HepG2 (cell line): ENCODE results near the gene CMTM4. TPM values are rescaled to one million over a fixed set of nuclear protein-coding genes. Genes with fewer than 3 reads are reported as not detected.

Source experiments
- CBX5 ChIP-seq: sonication (generic); formaldehyde crosslinking; IDR thresholded peaks from 2 replicates; pipeline ENCODE4 v1.4.0; 2020; ENCODE audit warnings: missing genetic modification reagents, borderline replicate concordance
- CC2D1A ChIP-seq: sonication (generic); formaldehyde crosslinking; IDR thresholded peaks from 2 replicates; pipeline ENCODE4 v1.8.1; 2023; ENCODE audit warnings: mild to moderate bottlenecking, missing genetic modification reagents
- CSRNP1 ChIP-seq: sonication (generic); formaldehyde crosslinking; IDR thresholded peaks from 2 replicates; pipeline ENCODE4 v1.8.1; 2023; ENCODE audit warnings: mild to moderate bottlenecking, missing genetic modification reagents
- MATR3 ChIP-seq: sonication (generic); formaldehyde crosslinking; IDR thresholded peaks from 2 replicates; pipeline ENCODE4 v1.4.0; 2020; ENCODE audit warnings: missing genetic modification reagents
- MAZ ChIP-seq, 2 experiments: sonication (generic) in 1 of 2; formaldehyde crosslinking in 1 of 2; IDR thresholded peaks; 2 replicates each; pipeline versions ENCODE4 v1.5.0 to v1.6.1; 2012 to 2020; ENCODE audit warnings: low read depth in 2 of 2, mild to moderate bottlenecking in 2 of 2, borderline replicate concordance in 1 of 2, improper control_type of control experiment in 1 of 2, low read length in 1 of 2, missing genetic modification reagents in 1 of 2, moderate library complexity in 1 of 2
- NFKB2 ChIP-seq: sonication (generic); formaldehyde crosslinking; IDR thresholded peaks from 2 replicates; pipeline ENCODE4 v1.4.0; 2020; ENCODE audit warnings: missing genetic modification reagents, borderline replicate concordance
- NR2F2 ChIP-seq: IDR thresholded peaks from 2 replicates; pipeline ENCODE4 v1.6.1; 2012; ENCODE audit warnings: low read depth, inconsistent platforms, borderline replicate concordance
- PATZ1 ChIP-seq: sonication (generic); formaldehyde crosslinking; IDR thresholded peaks from 2 replicates; pipeline ENCODE4 v1.4.0; 2020; ENCODE audit warnings: missing genetic modification reagents
- PAWR ChIP-seq: sonication (generic); formaldehyde crosslinking; IDR thresholded peaks from 2 replicates; pipeline ENCODE4 v1.4.0; 2020; ENCODE audit warnings: missing genetic modification reagents, mild to moderate bottlenecking, borderline replicate concordance
- TBP ChIP-seq: sonication (generic); formaldehyde crosslinking; IDR thresholded peaks from 2 replicates; pipeline ENCODE4 v1.5.0; 2020; ENCODE audit warnings: missing genetic modification reagents
- YEATS4 ChIP-seq: sonication (generic); formaldehyde crosslinking; IDR thresholded peaks from 2 replicates; pipeline ENCODE4 v1.4.0; 2020; ENCODE audit warnings: missing genetic modification reagents, borderline replicate concordance
- ZMAT5 ChIP-seq: sonication (generic); formaldehyde crosslinking; IDR thresholded peaks from 2 replicates; pipeline ENCODE4 v1.5.0; 2020; ENCODE audit warnings: mild to moderate bottlenecking, low read depth, missing genetic modification reagents, borderline replicate concordance
- ZNF615 ChIP-seq: sonication (generic); formaldehyde crosslinking; IDR thresholded peaks from 2 replicates; pipeline ENCODE4 v1.5.0; 2020; ENCODE audit warnings: mild to moderate bottlenecking, missing genetic modification reagents, borderline replicate concordance
- ZNF639 ChIP-seq: conservative IDR thresholded peaks from 2 replicates; pipeline ENCODE4 v1.6.1; 2018; ENCODE audit warnings: missing genetic modification reagents
- ZNF709 ChIP-seq: sonication (generic); formaldehyde crosslinking; IDR thresholded peaks from 2 replicates; pipeline ENCODE4 v1.5.0; 2020; ENCODE audit warnings: mild to moderate bottlenecking, missing genetic modification reagents
- ZNF770 ChIP-seq: sonication (generic); formaldehyde crosslinking; IDR thresholded peaks from 2 replicates; pipeline ENCODE4 v1.5.0; 2020; ENCODE audit warnings: mild to moderate bottlenecking, missing genetic modification reagents
- ZXDC ChIP-seq: sonication (generic); formaldehyde crosslinking; IDR thresholded peaks from 2 replicates; pipeline ENCODE4 v1.5.0; 2020; ENCODE audit warnings: mild to moderate bottlenecking, missing genetic modification reagents
- polyA plus RNA-seq, 8 experiments: library from polyadenylated mRNA; depleted of rRNA in 3 of 8; stranded (reverse) in 7 of 8; unstranded in 1 of 8; fragments of >200 nt; fragmentation: Illumina TruSeq in 4 of 8; extraction: Trizol in 4 of 8; gene quantifications; 2 replicates each; pipeline versions ENCODE4 v1.2.1 to v1.2.3, GENCODE V29; 2011 to 2016; ENCODE audit warnings: low read depth in 4 of 8, missing spikeins in 1 of 8, mixed read lengths in 1 of 8; ENCODE audit not compliant: insufficient read depth in 1 of 8
- total RNA-seq, 5 experiments: library from RNA; depleted of rRNA; stranded (reverse); fragments of >200 nt; fragmentation: Illumina TruSeq; extraction: Trizol; gene quantifications; 2 replicates each; pipeline ENCODE4 v1.2.3, GENCODE V29; 2016; ENCODE audit warnings: low read depth in 1 of 5

Gene CMTM4
- total and polyA plus RNA-seq, 2 of the 13 experiments (the other 11 are each of a cell fraction or from before 2014, with no cell fraction given), result 32.0 to 36.3 TPM

- no peak; the same call in 1 of the 2 replicates for TF ChIP-seq ZNF639 (CRISPR knock-in tag)
- TF ChIP-seq MAZ (IDR thresholded peaks at IDR 0.05; ENCODE audit: borderline replicate concordance, low read depth, low read length), result no peak
- TF ChIP-seq MAZ (CRISPR knock-in tag; IDR thresholded peaks at IDR 0.05; ENCODE audit: low read depth), result peak; percentile 46; the same call in 1 of the 2 replicates
- no peak for TF ChIP-seq PATZ1 (CRISPR knock-in tag)
- TF ChIP-seq PAWR, result no peak
- peak; percentile 46; the same call in 1 of the 2 replicates for TF ChIP-seq YEATS4
- no peak; the same call in 1 of the 2 replicates for TF ChIP-seq ZNF770
- TF ChIP-seq TBP (CRISPR knock-in tag), result no peak
- no peak for TF ChIP-seq CC2D1A (CRISPR knock-in tag)
- TF ChIP-seq MATR3 (CRISPR knock-in tag), result no peak
- no peak for TF ChIP-seq ZNF615 (CRISPR knock-in tag)
- TF ChIP-seq NFKB2 (CRISPR knock-in tag), result no peak
- no peak for TF ChIP-seq CSRNP1
- TF ChIP-seq NR2F2, result no peak
- no peak for TF ChIP-seq CBX5 (CRISPR knock-in tag)
- no peak for TF ChIP-seq ZXDC (CRISPR knock-in tag)
- TF ChIP-seq ZMAT5 (CRISPR knock-in tag), result no peak
- no peak for TF ChIP-seq ZNF709
Measured at GRCh38 chr16:66695935-66696668, 441 bp downstream of the CMTM4 start (continued).
